Hippocampal formation (tissue), 2 donors: ENCODE data around the gene CNPY3.
A peak's percentile ranks its signal among the peaks of the same experiment; 100 is the strongest.

Experiments used
- DNase-seq, 2 donors: peaks; one replicate each; lab custom pipeline; 2025; lab: John Stamatoyannopoulos, UW

CNPY3 gene

DNA sequence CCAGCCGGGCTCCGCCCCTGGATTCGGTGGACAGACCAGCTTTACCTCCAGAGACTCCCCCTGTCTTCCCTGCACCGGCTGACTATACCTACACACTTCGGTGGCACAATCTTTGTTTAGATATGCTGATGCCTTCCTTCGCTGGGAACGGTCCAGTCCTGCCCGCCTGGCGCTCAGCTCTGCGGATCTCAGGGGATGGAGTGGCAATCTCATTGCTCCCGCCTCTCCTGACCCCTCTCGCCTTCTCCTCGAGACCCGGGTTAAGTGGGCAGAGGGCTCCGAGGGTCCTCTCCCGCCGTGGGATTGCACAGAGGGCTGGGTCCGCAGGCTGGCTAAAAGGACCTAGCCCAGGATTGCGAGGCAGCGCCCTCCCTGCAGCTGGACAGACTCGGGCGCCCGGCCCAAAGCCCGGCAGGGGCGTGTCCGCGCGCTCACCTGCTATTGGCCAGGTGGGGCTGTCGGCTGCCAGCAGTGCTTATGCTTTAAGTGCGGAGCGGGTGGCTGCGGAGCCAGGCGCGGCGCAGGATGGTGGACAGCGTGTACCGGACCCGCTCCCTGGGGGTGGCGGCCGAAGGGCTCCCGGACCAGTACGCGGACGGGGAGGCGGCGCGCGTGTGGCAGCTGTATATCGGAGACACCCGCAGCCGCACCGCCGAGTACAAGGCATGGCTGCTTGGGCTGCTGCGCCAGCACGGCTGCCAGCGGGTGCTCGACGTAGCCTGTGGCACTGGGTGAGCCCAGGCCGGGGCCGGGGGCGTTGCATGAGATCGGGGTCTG lies 31.2 kb downstream of the CNPY3 start, which contains the start of gene GNMT:
Gene GNMT, plus strand, starts transcription at position 512 of the 777 bp plus-strand sequence. Its CDS starts 14 bp downstream, at position 526.
- DNase-seq, result no peak

DNA sequence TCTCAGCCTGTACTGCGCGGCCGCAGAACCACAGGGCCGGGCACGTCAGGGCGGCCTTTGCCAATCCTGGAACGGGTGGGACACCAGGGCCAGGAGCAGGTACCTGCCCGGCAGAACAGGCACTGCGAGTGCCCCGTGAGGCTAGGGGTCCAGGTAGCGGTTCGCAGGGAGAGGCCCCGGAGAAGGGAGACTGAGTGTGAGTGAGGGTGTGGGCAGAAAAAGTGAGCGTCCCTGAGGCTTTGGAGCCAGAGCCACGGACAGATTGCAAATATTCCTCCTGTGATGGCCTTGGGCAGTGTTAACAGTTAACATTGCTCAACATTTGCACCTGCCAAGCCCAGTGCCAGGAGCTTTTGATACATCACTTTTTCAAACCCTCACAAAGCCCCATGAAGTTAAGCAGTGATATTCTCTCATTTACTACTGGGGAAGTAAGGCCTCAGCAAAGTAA lies 31.8 kb downstream of the CNPY3 start:
- DNase-seq, result no peak

DNA sequence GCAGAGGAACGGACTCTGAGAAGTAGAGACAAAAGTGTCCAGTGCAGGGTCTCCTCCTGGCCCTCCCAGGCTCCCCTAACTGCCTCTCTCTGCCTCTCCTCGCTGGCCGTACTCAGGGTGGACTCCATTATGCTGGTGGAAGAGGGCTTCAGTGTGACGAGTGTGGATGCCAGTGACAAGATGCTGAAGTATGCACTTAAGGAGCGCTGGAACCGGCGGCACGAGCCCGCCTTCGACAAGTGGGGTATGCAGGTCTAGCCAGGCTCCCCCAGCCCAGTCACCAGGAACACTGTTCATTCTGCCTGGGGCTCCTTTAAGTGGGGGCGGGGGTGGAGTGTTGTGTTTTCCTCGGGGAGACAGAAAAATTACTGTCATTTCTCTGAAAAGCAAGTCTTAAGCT lies 32.8 kb downstream of the CNPY3 start:
- no peak for DNase-seq

- DNase-seq, result no peak
Measured at GRCh38 chr6:42962502-42963178, 33.4 kb downstream of the CNPY3 start.

GRCh38 chr6:42963179-42963854 lies 34.0 kb downstream of the CNPY3 start:
- DNase-seq, result no peak

- DNase-seq, result no peak
Measured at GRCh38 chr6:42963855-42964605, 34.8 kb downstream of the CNPY3 start.

DNA sequence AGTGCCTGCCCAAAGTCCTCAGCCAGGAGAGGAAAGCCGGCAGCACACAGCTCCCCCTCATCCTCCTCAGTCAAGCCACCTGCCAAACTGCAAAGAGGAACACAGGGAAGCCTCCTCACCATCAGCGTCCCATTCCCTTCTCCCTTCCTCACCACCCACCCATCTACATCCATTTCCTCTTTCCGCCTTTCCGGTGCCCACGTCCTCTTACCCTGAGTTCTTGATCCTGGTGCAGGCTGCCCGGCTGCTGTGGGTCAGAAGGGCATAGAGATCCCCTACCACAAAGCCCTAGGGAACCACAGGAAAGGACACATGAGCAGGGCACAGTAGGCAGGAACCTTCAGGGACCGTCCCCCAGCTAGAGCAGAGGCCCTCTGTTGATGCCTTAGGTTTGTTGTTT lies 37.3 kb downstream of the CNPY3 start:
- no peak for DNase-seq

GRCh38 chr6:42967228-42967627 lies 37.9 kb downstream of the CNPY3 start:
- no peak for DNase-seq

DNA sequence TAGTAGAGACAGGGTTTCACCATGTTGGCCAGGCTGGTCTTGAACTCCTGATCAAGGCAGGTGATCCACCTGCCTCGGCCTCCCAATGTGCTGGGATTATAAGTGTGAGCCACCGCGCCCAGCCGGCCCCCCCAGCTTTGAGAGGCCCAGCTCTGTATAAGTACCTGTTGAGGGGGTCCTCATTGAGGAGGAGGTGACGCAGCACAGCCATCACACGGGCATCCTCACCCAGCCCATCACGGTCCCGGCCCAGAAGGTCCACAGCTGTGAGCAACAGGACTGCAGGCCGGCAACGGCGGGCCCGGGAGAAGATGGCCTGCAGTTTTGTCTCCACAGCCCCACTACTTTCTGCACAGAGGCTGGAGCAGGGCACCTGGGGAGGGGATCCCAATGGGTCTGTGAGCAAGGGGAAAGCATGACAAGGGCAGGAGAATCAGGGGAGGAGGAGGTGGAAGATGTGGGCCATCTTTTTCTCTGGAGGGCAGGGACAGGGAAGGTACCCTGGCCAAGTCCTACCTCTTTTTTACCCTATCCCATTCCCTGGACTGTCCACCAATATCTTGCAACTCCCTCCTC lies 38.9 kb downstream of the CNPY3 start:
- DNase-seq, result no peak

- DNase-seq, result no peak
Measured at GRCh38 chr6:42968783-42969182, 39.5 kb downstream of the CNPY3 start.

- DNase-seq, result no peak
Measured at GRCh38 chr6:42969431-42969830, 40.2 kb downstream of the CNPY3 start.

DNA sequence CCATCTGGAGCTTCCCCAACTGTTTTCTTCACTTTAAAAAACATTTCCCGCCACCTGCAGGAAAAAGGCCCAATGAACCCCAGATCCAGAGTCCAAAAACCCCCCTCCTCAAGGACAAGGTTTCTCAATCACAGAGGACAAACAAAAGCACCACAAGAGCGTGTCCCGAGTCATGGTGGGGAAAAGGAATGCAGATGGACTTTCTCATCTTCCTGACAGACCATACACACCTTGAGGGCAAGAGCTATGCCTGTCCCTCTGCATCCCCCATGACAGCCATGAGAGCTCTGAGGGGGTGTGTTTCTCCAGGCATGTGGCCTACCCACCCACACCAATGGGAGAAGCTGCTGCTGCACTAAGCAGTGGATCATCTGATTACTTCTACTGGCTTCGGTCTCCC lies 40.7 kb downstream of the CNPY3 start:
- DNase-seq, result no peak

GRCh38 chr6:42970871-42971612 lies 41.8 kb downstream of the CNPY3 start:
- no peak for DNase-seq

DNA sequence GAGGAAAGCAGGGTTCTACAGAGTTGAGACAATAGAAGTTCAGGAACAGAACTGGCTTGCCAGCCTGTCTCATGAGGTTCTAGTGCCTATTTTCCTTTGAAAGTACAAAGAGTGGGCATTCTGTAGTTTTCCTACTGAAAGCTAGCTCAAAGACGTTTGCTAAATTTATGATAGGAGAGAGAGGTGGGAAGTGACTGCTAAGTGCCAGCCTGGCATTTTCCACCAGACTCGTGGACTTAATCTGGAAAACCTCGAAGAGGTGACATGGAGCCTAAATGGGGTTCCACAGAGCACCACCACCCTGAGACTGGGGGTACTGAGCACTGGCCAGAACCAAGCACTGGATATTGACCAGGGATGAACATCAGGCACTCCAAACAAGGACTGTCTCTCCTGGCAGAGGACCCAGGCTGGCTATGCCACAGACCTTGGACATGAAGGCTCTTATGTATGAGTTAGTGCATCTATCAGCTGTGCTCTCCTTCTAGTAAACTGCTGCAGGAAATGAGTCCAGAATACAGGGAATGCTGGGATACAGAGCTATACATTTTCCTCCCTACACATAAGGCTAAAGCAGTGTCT lies 42.6 kb downstream of the CNPY3 start:
- DNase-seq, result peak in 1 of 2 donors; percentile 6

GRCh38 chr6:42973926-42974325 lies 44.6 kb downstream of the CNPY3 start:
- DNase-seq, result no peak

- no peak for DNase-seq
Measured at GRCh38 chr6:42974919-42975505, 45.7 kb downstream of the CNPY3 start.

DNA sequence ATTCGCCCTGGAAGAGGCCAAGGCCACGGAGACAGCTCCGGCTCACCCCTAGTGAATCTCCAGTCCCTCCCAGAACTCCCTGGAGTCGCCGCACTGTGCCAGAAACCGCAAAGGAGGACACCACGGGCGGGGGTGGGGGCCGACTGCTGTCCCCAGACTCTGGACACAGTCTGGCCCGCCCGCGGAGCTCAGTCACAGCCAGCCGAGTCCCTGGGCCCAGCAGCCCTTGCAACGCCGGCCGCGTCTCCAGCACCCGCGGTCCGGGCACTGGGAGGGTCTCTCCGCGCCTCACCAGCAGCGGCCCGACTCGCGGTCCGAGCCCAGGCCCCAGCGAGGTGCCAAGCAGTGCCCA lies 49.2 kb downstream of the CNPY3 start:
- DNase-seq, result no peak

DNA sequence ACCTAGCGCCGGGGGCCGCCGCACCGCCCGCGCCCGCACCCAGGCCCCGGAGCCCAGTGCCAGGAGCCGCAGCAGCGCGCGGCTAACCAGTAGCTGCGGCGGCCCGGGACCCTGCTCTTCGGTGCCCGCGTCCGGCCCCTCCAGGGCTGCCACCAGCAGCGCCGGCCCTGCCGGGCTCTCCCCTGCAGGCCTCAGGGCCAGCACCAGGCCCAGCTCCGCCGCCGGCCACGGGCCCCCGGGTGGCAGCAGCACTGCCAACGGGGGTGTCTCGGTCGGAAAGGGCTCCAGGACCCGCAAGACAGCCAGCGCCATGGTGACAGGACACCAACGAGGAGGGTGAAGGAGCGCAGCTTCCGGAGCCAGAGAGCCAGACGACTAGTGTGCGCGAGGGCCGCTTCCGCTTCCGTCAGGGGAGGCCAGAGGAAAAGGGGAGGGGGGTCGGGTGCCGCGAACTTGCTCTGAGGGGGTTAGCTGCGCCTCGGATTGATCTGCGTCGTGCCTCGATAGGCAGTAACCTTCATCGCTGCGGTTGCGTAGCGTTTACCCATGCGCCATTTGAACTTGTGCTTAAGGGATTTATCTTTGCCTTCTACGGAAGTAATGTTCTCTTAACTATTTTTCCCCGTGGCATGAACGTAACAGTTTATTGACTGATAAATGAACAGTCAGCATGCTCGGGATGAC lies 49.7 kb downstream of the CNPY3 start, which contains the start of gene PEX6:
Gene PEX6, minus strand, starts transcription at position 343 of the 684 bp plus-strand sequence. Its CDS starts 31 bp downstream, at position 312.
- peak; percentile 73 to 81 for DNase-seq

DNA sequence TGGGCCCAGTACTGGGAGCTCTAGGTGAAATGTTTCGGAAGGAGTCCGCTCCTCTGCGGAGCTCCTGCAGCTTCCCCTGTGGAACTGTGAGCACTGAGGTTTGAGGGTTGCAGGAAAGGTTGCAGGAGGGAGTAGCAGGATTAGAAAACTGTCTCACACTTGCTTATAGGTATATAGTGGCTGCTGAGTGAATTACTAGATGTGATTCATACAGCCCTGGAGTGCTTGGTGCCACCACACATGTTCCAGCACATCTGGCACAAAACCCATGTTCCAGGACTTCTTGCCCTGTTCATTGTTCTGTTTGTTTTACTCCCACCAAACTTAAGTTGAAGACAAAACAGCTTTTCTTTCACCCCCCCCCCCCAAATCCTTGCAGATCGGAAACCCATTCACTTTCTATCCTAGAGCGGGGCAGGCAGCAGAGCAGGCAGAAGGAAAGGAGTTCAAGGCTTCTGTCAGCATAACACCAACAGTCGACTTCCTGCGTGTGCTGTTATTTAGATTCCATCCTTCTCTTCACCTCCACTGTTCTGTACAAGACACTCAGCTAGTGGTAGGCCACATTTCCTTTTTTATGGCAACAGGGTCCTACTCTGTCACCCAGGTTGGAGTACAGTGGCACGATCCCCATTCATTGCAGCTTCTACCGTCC lies 50.4 kb downstream of the CNPY3 start:
- no peak for DNase-seq
